ENCODE results near the gene MCF2L.
"Not testable (repeated sequence)": the region's sequence is repeated elsewhere in the genome, so short reads cannot be mapped to it uniquely, and the experiment has no call there.

The MCF2L gene

DNA sequence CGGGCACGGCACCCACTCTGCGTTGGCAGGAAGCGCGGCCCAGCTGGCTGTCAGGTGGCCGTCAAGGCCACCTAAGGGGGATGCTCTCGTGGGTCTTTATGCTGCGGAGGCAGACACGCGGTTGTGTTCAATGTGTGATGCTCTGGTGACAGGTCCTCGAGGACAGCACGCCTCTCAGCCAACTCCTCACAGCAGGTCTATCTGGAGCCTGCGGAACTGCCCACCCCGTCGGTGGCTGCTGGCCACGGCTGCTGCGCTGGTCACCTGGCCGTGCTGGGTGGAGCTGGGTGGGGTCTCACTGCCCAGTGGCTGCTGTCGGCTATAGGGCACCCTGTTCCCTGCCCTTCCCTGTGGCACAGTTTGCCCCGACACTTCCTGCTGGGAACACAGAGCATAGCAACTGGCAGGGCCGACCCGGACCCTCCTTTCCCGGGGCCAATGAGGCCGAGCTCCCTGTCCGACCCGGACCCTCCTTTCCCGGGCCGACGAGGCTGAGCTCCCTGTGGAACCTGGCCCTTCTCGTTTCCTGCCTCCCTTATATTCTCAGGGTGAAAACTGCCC lies 122.3 kb downstream of the MCF2L start:
- in situ Hi-C loops (cut with HindIII; ENCODE audit: low sequenced_read_pairs), result no loop called here

DNA sequence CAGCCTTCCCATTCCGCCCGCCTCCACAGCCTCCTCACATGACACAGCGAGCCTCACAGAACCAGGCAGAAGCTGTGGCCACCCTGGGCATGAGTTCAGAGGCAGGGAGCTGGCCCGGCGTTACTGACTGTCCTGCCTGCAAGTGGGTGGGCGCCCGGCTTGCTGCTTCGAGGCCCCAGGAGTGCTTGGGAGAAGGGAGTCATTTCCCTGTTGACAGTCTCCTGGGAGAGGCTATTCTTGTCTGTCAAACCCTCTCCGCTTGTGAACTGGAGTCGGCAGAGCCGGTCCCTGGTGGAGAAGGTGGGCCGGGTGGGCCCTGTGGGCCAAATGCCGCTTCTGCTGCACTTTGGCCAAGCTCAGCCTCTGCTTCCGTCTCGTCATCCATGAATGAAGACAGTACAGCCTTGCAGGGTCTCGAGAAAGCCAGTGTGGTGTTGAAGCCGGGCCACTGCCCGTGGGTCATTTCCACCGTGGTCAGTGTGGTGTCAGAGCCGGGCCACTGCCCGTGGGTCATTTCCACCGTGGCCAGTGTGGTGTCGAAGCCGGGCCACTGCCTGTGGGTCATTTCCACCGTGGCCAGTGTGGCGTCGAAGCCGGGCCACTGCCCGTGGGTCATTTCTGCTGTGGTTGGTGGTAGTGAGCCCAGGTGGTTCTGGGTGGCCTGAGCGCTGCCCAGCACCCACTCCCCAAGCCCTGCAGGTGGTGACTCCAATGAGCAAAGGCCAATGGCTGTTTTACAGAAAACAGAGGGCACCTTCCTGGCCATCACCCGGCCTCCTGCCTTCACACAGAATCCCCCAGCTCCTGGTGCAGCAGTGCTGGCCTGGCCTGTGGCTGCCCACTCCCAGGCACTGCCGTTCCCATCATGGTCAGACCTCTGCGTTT lies 123.1 kb downstream of the MCF2L start:
- in situ Hi-C loops (cut with HindIII; ENCODE audit: low sequenced_read_pairs), result no loop called here

DNA sequence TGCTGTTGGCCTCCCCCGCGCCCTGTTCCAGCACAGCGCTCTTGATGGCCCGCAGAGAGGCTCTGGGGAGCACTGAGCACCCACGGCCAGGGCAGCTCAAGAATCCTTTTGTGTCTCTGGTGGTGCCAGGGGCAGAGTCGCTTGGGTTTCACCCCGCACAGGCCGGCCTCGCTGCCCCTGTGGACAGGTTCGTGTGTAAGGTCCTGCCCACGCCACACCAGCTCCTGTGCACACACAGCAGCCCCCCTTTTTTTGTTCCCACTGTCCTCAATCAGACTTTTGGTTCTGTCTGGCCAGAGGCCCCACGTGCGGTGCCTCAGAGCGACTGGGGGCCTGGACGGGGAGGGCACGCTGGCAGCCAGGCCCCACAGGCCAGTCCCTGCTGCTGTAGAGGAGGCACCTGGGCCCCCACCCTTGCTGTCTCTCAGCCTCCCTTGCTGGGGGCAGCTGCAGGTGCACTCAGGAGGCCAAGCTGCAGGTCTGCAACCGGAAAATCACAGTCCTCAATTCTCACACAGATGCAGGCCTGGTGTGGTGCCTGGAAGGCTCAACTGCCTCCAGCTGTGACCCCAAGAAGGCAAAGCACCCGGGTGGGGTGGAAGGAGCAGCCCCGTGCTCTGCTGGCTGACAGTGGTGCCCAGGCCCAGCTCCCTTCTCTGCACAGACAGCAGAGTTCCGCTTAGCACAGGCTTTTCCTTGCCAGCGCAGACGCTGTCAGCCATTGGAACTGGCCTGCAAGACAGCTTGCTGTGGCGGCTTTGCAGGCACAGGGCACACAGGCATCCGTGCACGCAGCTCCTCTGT lies 124.0 kb downstream of the MCF2L start:
- in situ Hi-C loops (cut with HindIII; ENCODE audit: low sequenced_read_pairs), result no loop called here

DNA sequence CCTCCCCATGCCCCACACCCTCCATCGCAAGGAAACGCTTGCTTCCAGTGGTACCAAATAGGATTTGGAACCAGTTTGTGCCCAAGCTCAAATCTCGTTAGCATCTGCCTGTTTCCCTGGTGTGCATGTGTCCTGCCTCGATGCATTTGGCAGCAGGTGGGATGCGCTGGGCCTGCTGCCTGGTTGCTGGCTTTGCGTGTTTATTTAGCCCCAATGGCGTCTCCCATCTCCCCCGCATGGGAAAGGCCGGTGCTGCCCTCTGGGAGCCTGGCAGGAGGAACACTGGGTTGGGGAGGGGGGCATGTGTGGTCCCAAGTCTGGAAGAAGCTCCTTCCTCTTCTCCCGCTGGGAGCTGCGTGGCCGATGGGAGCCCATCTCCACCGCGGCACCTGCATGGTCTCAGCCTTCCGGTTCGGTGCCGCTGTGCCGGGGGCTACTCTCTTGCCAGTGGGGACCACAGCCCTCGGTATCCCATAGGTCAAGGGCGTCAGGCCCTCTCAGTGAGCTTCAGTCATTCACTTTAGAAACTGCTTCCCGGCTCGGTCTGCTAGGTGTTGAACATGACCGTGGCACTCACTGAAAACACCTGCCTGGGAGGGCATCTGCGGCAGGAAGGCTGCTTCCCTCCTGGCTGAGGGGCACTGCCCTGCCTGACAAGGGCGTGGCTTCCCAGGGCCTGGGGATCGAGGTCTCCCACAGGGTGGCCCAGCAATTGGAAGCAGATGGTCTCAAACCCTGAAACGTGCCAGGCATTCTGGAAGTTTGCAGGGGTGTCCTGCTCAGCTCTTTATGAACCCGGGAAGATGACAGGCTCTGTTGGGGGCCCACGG lies 124.8 kb downstream of the MCF2L start:
- in situ Hi-C loops (cut with HindIII; ENCODE audit: low sequenced_read_pairs), result no loop called here

DNA sequence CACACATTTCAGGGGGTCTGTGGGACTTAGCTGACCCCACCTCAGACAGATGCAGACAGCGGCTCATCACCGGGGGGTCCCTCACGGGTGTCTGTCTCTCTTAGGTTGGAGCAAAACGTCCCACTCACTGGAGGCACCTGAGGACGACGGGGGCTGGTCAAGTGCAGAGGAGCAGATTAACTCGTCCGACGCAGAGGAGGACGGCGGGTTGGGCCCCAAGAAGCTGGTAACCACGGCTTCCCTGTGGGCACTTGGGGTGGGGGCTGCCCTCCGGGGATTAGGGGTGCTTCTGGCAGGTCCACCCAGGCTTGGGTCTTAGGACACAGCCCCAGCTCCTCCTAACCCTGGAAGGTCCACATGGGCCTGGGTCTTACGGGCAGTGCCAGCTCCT lies 125.4 kb downstream of the MCF2L start:
- in situ Hi-C loops (cut with HindIII; ENCODE audit: low sequenced_read_pairs), result no loop called here

DNA sequence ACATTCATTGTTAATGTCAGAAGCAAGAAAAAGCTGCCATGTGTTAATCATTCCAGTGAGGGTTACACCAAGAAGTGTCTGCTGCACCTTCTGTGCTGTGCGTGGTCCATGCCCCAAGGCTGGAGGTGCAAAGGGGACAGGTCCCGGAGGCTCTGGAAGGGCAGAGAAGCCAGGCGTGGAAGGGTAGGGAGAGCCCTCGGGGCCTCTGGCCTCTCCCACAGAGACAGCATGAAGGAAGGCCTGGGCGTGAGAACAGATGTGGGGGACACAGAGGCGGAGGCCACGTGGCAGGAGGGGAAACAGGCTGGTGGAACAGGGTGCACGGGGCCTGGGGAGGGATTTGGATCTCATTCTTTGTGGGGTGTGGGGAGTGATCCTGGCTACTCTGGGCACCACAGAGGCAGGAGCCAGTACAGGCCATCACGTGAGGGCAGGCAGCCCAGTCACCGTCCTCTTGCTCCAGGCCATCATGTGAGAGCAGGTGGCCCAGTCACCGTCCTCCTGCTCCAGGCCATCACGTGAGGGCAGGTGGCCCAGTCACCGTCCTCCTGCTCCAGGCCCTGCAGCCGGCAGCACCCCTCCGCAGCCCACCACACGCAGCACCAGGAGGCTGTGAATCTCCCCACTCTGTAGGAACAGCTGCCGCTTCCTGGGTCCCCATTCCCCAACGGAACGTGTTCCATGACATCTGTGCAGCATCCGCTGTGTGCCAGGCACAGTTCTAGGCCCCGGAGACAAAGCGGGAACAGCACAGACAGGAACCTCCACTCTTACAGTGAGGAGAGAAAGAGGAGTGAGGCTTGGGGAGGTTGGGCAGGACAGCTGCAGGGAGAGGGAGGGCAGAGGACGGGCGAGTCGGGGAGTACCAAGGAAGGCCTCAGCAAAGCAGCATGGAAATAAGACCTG lies 126.4 kb downstream of the MCF2L start:
- in situ Hi-C loops (cut with HindIII; ENCODE audit: low sequenced_read_pairs), result no loop called here

DNA sequence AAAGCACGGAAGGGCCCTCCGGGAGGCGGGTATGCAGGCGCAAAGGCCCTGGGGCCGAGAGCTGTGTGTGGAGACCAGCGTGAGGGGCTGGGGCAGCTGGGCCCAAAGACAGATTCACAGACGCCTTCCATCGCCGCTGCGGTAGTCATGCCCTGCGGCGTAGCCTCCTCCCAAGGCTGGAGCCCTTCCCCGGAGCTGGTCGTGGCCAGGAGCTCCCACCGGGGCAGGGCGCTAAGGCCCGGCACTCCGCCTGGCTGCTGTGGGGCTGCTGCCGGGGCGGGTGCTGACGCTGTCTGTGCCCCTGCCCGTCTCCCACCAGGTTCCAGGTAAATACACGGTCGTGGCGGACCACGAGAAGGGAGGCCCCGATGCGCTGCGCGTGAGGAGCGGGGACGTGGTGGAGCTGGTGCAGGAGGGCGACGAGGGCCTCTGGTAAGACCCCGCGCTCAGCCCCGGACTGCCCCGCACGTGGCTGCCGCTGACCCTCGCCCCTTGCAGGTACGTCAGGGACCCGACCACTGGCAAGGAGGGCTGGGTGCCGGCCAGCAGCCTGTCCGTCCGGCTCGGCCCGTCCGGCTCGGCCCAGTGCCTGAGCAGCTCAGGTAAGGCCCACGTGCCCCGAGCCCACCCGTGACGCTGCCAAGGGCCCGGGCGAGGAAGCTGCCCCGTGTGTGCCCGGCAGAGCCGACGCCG lies 127.2 kb downstream of the MCF2L start:
- in situ Hi-C loops (cut with HindIII; ENCODE audit: low sequenced_read_pairs), result no loop called here

DNA sequence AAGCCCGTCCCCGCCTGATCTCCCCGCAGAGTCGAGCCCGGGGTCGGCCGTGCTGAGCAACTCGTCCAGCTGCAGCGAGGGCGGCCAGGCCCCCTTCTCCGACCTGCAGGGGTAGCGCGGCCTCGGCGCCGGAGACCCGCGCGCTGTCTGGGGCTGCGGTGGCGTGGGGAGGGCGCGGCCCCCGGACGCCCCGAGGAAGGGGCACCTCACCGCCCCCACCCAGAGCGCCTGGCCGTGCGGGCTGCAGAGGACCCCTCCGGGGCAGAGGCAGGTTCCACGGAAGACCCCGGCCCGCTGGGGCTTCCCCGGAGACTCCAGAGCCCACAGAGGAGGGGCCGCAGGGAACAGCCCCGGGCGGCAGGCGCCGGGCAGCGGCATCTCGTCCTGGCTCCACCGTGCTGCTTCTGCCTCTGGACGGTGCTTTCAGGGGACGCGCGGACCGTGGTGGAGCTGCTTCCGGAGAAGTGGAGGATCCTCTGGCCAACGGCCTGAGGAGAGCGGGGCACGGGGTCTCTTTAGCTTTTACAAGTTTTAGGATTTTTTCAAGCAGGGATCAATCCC lies 127.8 kb downstream of the MCF2L start:
- in situ Hi-C loops (cut with HindIII; ENCODE audit: low sequenced_read_pairs), result no loop called here

DNA sequence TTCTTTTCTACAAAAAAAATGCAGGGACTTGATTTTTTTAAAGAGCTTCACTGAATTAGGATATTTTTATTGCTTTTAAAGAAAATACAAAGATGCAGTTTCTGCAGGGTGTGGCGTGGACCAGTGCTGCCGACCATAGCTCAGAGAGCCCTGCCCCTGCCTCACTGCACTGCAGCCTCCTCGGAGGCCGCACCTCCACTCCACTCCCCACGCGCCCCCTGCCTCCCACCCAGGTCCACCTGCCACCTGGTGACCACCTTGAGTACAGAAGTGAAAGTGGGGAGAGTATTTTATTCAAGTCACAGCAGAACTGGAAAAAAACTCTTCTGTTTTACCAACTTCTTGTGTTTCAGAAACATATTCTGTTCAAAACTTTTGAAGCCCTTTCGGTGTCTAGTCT lies 128.6 kb downstream of the MCF2L start:
- in situ Hi-C loops (cut with HindIII; ENCODE audit: low sequenced_read_pairs), result no loop called here

DNA sequence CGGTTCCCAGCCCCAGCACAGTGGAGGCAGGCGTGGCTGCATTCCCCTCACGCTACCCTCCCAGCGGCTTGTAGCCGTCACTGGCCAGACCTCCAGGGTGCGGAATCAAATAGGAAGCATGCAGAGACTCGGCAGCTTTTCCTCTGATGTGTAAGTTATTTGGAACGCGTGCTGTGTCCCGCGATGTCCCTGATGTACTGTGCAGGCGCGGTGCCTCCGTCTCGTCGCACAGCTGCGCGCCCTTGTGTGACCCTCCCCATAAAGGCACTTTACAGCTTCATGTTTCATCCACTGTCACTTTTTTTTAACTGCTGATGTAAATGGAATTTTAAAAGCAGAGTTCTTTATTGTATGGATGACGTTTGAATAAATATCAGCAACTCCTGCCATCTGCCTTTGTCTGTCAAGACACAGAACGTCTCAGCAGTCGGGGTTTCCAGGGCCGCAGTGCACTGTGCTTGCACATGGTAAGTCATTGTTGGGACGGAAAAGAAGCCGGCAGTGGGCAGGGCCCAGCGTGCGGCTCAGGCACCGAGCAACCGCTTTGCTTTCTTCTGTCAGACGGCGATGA lies 129.2 kb downstream of the MCF2L start:
- in situ Hi-C loops (cut with HindIII; ENCODE audit: low sequenced_read_pairs), result no loop called here

DNA sequence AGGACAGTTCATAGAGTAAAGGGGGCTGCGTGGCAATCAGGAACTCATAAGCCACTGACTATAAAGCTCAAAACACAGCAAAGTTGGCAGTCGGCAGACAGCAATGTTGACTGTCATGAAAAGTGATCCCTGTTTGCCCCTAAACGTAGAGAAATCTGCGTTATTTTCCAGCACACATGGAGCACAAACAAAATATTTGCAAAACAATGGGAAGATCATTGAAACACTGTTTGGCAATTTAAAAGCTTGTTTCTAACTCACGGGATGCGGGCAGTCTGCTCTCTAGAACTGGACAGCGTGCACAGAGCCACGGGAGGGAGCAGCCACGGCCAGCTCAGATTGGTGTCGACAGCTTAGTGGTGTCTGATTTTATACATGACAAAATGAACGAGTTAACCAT lies 130.1 kb downstream of the MCF2L start:
- in situ Hi-C loops (cut with HindIII; ENCODE audit: low sequenced_read_pairs), result no loop called here

DNA sequence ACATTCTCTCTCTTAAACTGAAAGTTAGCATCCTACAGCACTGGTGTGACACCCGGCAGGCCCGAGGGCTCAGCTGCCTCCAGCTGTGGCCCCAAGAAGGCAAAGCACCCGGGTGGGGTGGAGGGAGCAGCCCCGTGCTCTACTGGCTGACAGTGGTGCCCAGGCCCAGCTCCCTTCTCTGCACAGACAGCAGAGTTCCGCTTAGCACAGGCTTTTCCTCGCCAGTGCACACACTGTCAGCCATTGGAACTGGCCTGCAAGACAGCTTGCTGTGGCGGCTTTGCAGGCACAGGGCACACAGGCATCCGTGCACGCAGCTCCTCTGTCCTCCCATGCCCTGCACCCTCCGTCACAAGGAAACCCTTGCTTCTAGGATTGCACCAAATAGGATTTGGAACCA lies 133.3 kb downstream of the MCF2L start:
- in situ Hi-C loops (cut with HindIII; ENCODE audit: low sequenced_read_pairs), result not testable (repeated sequence)

DNA sequence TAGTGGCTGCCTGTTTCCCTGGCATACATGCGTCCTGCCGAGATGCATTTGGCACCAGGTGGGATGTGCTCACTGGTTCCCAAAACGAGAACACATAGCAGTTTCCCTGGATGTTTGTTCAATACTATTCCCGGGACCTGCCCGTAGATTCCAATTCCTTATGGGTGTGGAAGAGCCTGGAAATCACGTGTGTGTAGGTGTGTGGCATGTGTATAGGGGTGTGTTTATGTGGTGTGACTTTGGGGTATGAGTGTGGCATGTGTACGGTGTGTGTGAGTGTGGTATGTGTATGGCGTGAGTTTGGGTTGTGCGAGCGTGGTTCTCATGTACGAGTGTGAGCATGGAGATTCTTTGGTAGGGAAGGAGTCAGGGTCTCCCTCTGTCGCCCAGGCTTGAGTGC lies 133.7 kb downstream of the MCF2L start:
- in situ Hi-C loops (cut with HindIII; ENCODE audit: low sequenced_read_pairs), result no loop called here

DNA sequence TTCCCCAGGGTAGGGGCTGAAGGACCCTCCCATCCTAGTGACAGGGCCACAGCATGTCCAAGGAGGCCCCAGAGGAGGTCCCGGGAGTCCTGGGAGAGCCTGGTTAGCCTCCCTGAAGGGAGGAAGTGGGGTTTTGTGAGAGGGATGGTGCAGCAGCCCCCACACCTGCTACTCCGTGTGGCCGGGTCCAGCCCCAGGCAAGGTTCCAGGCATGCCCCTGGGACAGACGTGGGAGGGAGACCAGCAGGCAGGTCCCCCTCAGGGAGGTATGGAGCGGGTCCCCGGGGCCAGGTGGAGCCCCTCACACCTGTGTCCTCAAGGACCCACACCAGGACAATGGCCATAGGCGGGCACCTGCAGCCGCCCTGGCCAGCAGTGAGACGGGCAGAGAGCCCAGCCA lies 134.6 kb downstream of the MCF2L start:
- in situ Hi-C loops (cut with HindIII; ENCODE audit: low sequenced_read_pairs), result no loop called here

DNA sequence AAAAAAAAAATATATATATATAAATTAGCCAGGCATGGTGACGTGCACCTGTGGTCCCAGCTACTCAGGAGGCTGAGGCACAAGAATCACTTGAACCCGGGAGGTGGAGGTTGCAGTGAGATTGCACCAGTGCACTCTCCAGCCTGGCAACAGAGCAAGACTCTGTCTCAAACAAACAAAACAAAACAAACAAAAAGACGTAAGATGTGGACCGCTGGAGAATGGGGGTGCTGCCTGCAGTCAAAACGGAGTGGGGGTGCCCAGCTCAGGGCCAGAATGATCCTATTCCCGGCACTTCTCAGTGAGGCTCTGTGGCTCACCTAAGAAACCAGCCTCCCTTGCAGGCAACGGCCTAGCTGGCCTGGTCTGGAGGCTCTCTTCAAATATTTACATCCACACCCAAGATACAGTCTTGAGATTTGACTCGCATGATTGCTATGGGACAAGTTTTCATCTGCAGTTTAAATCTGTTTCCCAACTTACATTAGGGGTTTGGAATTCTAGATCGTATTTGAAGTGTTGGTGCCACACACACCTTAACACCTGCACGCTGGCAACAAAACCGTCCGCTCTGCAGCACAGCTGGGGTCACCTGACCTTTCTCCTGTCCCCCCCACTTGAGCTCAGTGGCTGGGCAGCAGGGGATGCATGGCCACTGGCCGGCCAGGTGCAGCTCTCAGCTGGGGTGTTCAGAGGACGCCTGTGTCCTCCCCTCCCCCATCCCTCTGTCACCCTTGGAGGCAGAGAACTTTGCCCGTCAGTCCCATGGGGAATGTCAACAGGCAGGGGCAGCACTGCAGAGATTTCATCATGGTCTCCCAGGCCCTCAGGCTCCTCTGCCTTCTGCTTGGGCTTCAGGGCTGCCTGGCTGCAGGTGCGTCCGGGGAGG lies 136.3 kb downstream of the MCF2L start, which contains the start of gene F7:
Gene F7, plus strand, starts transcription at position 760 of the 889 bp plus-strand sequence. Its CDS starts 51 bp downstream, at position 811.
- in situ Hi-C loops (cut with HindIII; ENCODE audit: low sequenced_read_pairs), result no loop called here

DNA sequence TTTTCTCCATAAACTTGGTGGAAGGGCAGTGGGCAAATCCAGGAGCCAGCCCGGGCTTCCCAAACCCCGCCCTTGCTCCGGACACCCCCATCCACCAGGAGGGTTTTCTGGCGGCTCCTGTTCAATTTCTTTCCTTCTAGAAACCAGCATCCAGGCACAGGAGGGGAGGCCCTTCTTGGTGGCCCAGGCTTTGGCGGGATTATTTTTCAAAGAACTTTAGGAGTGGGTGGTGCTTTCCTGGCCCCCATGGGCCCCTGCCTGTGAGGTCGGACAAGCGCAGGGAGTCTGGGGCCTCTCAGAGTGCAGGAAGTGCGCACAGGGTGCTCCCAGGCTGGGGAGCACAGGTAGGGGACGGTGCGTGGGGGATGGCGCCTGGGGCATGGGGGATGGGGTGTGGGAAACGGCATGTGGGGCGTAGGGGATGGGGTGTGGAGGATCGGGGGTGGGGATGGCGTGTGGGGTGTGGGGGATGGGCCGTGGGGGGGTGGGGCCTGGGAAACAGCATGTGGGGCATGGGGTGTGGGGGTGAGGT lies 137.0 kb downstream of the MCF2L start:
- in situ Hi-C loops (cut with HindIII; ENCODE audit: low sequenced_read_pairs), result no loop called here

DNA sequence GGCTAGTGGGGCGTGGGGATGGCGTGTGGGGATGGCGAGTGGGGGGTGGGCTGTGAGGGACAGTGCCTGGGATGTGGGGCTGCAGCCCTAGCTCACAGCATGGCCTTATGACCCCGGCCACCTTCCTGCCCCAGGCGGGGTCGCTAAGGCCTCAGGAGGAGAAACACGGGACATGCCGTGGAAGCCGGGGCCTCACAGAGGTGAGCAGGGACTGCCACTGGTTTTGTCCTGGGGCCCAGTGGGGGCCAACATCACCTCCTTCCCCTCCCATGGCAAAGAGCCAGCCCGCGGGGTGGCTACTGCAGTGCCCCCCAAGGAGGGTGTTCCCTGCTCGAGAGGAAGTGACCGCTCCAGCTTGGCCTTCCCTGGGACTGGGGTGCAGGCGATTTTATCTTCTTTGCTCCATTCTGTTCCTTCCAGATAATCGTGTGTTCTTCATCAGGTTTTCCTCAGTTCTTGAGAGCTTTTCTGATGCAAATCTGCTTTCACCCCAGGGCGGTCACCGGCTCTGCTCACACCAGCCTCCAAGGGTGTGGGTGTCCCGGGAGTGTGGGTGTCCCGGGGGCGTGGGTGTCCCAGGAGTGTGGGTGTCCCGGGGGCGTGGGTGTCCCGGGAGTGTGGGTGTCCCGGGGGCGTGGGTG lies 137.8 kb downstream of the MCF2L start:
- in situ Hi-C loops (cut with HindIII; ENCODE audit: low sequenced_read_pairs), result no loop called here

Measured in endothelial cell of hepatic sinusoid (primary cell).